SJCRH30 (cell line): Measurements from ENCODE around the gene NEDD4L. TPM values are rescaled to one million over a fixed set of nuclear protein-coding genes. Genes with fewer than 3 reads are reported as not detected.

Experiments used
- DNase-seq, 2 experiments: peaks; one replicate each; pipeline ENCODE4 v3.0.0-alpha.2; 2015 to 2020
- H3K27ac ChIP-seq: fragments of 250-450 bp; sonication (Bioruptor Pico); 2 replicates; pipeline ENCODE4 v1.5.1; 2020; ENCODE audit warnings: mild to moderate bottlenecking, moderate library complexity
- H3K27me3 ChIP-seq: fragments of 250-450 bp; sonication (Bioruptor Pico); 2 replicates; pipeline ENCODE4 v1.5.1; 2020; ENCODE audit warnings: mild to moderate bottlenecking, moderate library complexity
- H3K36me3 ChIP-seq: fragments of 250-450 bp; sonication (Bioruptor Pico); 2 replicates; pipeline ENCODE4 v1.5.1; 2020; ENCODE audit warnings: mild to moderate bottlenecking, moderate library complexity
- H3K4me1 ChIP-seq: fragments of 250-450 bp; sonication (Bioruptor Pico); 2 replicates; pipeline ENCODE4 v1.5.1; 2020; ENCODE audit warnings: mild to moderate bottlenecking, moderate library complexity
- H3K4me3 ChIP-seq: fragments of 250-450 bp; sonication (Bioruptor Pico); 2 replicates; pipeline ENCODE4 v1.5.1; 2020; ENCODE audit warnings: mild to moderate bottlenecking, moderate library complexity
- H3K9me3 ChIP-seq: fragments of 250-450 bp; sonication (Bioruptor Pico); replicated peaks from 2 replicates; pipeline ENCODE4 v1.5.1; 2020; ENCODE audit warnings: mild to moderate bottlenecking, moderate library complexity
- total RNA-seq: library from RNA; depleted of rRNA; stranded (reverse); fragments of >200 nt; shearing (Covaris generic); gene quantifications from 2 replicates; pipeline ENCODE4 v1.2.3, GENCODE V29; 2014

The NEDD4L gene
- total RNA-seq, 1 experiment from 2014 or later: 29.3 TPM

GRCh38 chr18:58227361-58227930 lies 183.4 kb downstream of the NEDD4L start:
- Histone ChIP-seq H3K9me3 (no peaks in the 10 kb centered on the region), H3K4me3 (no peak overlapping the region)

GRCh38 chr18:58228176-58228575 lies 184.2 kb downstream of the NEDD4L start:
- H3K36me3 ChIP-seq: no peaks in the 10 kb centered on the region
- DNase-seq: no peak

More at GRCh38 chr18:58227361-58227930, 183.4 kb downstream of the NEDD4L start:
- no peak overlapping the region for H3K27ac ChIP-seq
- H3K4me1 ChIP-seq: no peaks in the 10 kb centered on the region
- no peak for DNase-seq
- H3K27me3 ChIP-seq: no peaks in the 10 kb centered on the region
- no peaks in the 10 kb centered on the region for H3K36me3 ChIP-seq

GRCh38 chr18:58228762-58229161 lies 184.7 kb downstream of the NEDD4L start:
- Histone ChIP-seq H3K27ac (no peak overlapping the region), H3K27me3 (no peaks in the 10 kb centered on the region), H3K9me3 (no peaks in the 10 kb centered on the region), H3K36me3 (no peaks in the 10 kb centered on the region), H3K4me1 (no peaks in the 10 kb centered on the region), H3K4me3 (no peak overlapping the region)
- no peak for DNase-seq

More at GRCh38 chr18:58228176-58228575, 184.2 kb downstream of the NEDD4L start:
- Histone ChIP-seq H3K4me1 (no peaks in the 10 kb centered on the region), H3K27me3 (no peaks in the 10 kb centered on the region), H3K9me3 (no peaks in the 10 kb centered on the region), H3K27ac (no peak overlapping the region), H3K4me3 (no peak overlapping the region)

GRCh38 chr18:58229162-58229561 lies 185.1 kb downstream of the NEDD4L start:
- no peak overlapping the region for H3K27ac ChIP-seq

GRCh38 chr18:58230438-58231179 lies 186.6 kb downstream of the NEDD4L start:
- no peaks in the 10 kb centered on the region for H3K27me3 ChIP-seq
- no peaks in the 10 kb centered on the region for H3K36me3 ChIP-seq
- H3K4me1 ChIP-seq: no peaks in the 10 kb centered on the region
- H3K27ac ChIP-seq: no peak overlapping the region
- DNase-seq: no peak
- H3K9me3 ChIP-seq: no peaks in the 10 kb centered on the region
- no peak overlapping the region for H3K4me3 ChIP-seq

More at GRCh38 chr18:58229162-58229561, 185.1 kb downstream of the NEDD4L start:
- no peaks in the 10 kb centered on the region for H3K27me3 ChIP-seq
- DNase-seq: no peak
- no peak overlapping the region for H3K4me3 ChIP-seq
- no peaks in the 10 kb centered on the region for H3K9me3 ChIP-seq
- no peaks in the 10 kb centered on the region for H3K36me3 ChIP-seq
- H3K4me1 ChIP-seq: no peaks in the 10 kb centered on the region

GRCh38 chr18:58231930-58232329 lies 187.9 kb downstream of the NEDD4L start:
- no peak overlapping the region for H3K4me3 ChIP-seq
- DNase-seq: no peak
- no peaks in the 10 kb centered on the region for H3K4me1 ChIP-seq
- H3K36me3 ChIP-seq: no peaks in the 10 kb centered on the region
- no peaks in the 10 kb centered on the region for H3K9me3 ChIP-seq
- no peak overlapping the region for H3K27ac ChIP-seq
- H3K27me3 ChIP-seq: no peaks in the 10 kb centered on the region

GRCh38 chr18:58232668-58233067 lies 188.6 kb downstream of the NEDD4L start:
- H3K27me3 ChIP-seq: no peaks in the 10 kb centered on the region
- no peak overlapping the region for H3K27ac ChIP-seq

GRCh38 chr18:58234359-58234741 lies 190.3 kb downstream of the NEDD4L start:
- Histone ChIP-seq H3K27ac (no peak overlapping the region), H3K9me3 (no peaks in the 10 kb centered on the region), H3K4me1 (no peaks in the 10 kb centered on the region), H3K4me3 (no peak overlapping the region), H3K27me3 (no peaks in the 10 kb centered on the region), H3K36me3 (no peaks in the 10 kb centered on the region)
- DNase-seq: no peak

More at GRCh38 chr18:58232668-58233067, 188.6 kb downstream of the NEDD4L start:
- Histone ChIP-seq H3K4me1 (no peaks in the 10 kb centered on the region), H3K9me3 (no peaks in the 10 kb centered on the region), H3K36me3 (no peaks in the 10 kb centered on the region), H3K4me3 (no peak overlapping the region)
- no peak for DNase-seq

- no peaks in the 10 kb centered on the region for H3K9me3 ChIP-seq
- H3K4me3 ChIP-seq: no peak overlapping the region
- no peaks in the 10 kb centered on the region for H3K27me3 ChIP-seq
- H3K36me3 ChIP-seq: no peaks in the 10 kb centered on the region
- H3K27ac ChIP-seq: no peak overlapping the region
- DNase-seq: no peak
- H3K4me1 ChIP-seq: no peaks in the 10 kb centered on the region
Observed at GRCh38 chr18:58235001-58235436, 191.0 kb downstream of the NEDD4L start.

GRCh38 chr18:58239879-58240278 lies 195.9 kb downstream of the NEDD4L start:
- no peaks in the 10 kb centered on the region for H3K27me3 ChIP-seq
- no peaks in the 10 kb centered on the region for H3K36me3 ChIP-seq
- no peak for DNase-seq
- H3K9me3 ChIP-seq: no peaks in the 10 kb centered on the region
- H3K4me1 ChIP-seq: no peaks in the 10 kb centered on the region
- H3K4me3 ChIP-seq: no peak overlapping the region
- no peak overlapping the region for H3K27ac ChIP-seq

- H3K4me3 ChIP-seq: no peak overlapping the region
- no peaks in the 10 kb centered on the region for H3K9me3 ChIP-seq
- no peak overlapping the region for H3K27ac ChIP-seq
- no peaks in the 10 kb centered on the region for H3K4me1 ChIP-seq
- H3K36me3 ChIP-seq: no peaks in the 10 kb centered on the region
- DNase-seq: no peak
- H3K27me3 ChIP-seq: no peaks in the 10 kb centered on the region
Observed at GRCh38 chr18:58241026-58241679, 197.1 kb downstream of the NEDD4L start.

- H3K9me3 ChIP-seq: no peaks in the 10 kb centered on the region
- H3K36me3 ChIP-seq: no peaks in the 10 kb centered on the region
- H3K27ac ChIP-seq: no peak overlapping the region
- peak; percentile 32 to 53 for DNase-seq
- no peaks in the 10 kb centered on the region for H3K4me1 ChIP-seq
- no peaks in the 10 kb centered on the region for H3K27me3 ChIP-seq
- H3K4me3 ChIP-seq: no peak overlapping the region
Observed at GRCh38 chr18:58241877-58242276, 197.9 kb downstream of the NEDD4L start.

- Histone ChIP-seq H3K36me3 (no peaks in the 10 kb centered on the region), H3K9me3 (no peaks in the 10 kb centered on the region), H3K27me3 (no peaks in the 10 kb centered on the region), H3K27ac (no peak overlapping the region), H3K4me1 (no peaks in the 10 kb centered on the region), H3K4me3 (no peak overlapping the region)
- no peak for DNase-seq
Observed at GRCh38 chr18:58242435-58242834, 198.4 kb downstream of the NEDD4L start.

- H3K27ac ChIP-seq: no peak overlapping the region
- H3K9me3 ChIP-seq: no peaks in the 10 kb centered on the region
- DNase-seq: no peak
Observed at GRCh38 chr18:58242968-58243367, 198.9 kb downstream of the NEDD4L start.

GRCh38 chr18:58243401-58243800 lies 199.4 kb downstream of the NEDD4L start:
- Histone ChIP-seq H3K36me3 (no peaks in the 10 kb centered on the region), H3K4me1 (no peaks in the 10 kb centered on the region), H3K27me3 (no peaks in the 10 kb centered on the region), H3K27ac (no peak overlapping the region), H3K4me3 (no peak overlapping the region), H3K9me3 (no peaks in the 10 kb centered on the region)
- no peak for DNase-seq

More at GRCh38 chr18:58242968-58243367, 198.9 kb downstream of the NEDD4L start:
- Histone ChIP-seq H3K27me3 (no peaks in the 10 kb centered on the region), H3K4me3 (no peak overlapping the region), H3K4me1 (no peaks in the 10 kb centered on the region), H3K36me3 (no peaks in the 10 kb centered on the region)
